Cardiac septum (tissue), 1 donor: ENCODE data around the gene NAA40. TPM values are rescaled to one million over a fixed set of nuclear protein-coding genes. Genes with fewer than 3 reads are reported as not detected.
"Not testable (repeated sequence)": the region's sequence is repeated elsewhere in the genome, so short reads cannot be mapped to it uniquely, and the experiment has no call there.

Experiments used
- DNase-seq: peaks from one replicate; pipeline ENCODE4 v3.0.0-alpha.2; 2020; ENCODE audit warnings: low spot score
- intact Hi-C: fragments of 100-400 bp; cut with DNase I; formaldehyde crosslinking; loops from one replicate; pipeline ENCODE4 v1.14.0; 2022
- total RNA-seq: library from RNA; stranded (reverse); fragmentation: NEBNext Ultra II Directional; extraction: Animal tissue kit (Norgen Biotek cat#: 25700); gene quantifications from one replicate; pipeline ENCODE4 v1.2.1, GENCODE V29; 2021
- donor health status: DM: no; HTN: no; CAD: no.

Gene NAA40
- total RNA-seq, 1 donor from 2014 or later: 19.2 TPM

DNA sequence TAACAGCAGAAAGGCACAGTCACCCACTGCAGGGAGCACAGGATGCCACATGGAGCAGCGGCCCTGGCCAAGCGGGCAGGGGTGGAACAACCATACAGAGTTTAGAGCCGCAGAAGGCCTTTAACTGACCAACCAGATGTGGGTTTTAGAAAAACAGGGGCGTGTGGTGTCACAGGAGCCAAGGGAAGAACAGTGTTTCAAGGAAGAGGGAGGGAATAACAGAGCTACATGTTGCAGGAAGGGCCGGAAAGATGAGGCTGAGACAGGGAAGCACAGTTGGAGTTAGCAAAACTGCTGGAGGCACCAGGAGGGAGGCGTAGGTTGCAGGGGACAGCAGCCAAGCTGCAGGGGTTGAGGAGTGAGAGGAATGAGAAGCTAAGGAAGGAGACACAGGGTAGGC is 7.8 kb upstream of the NAA40 start:
- DNase-seq: no peak
- intact Hi-C loops: no loop called here

DNA sequence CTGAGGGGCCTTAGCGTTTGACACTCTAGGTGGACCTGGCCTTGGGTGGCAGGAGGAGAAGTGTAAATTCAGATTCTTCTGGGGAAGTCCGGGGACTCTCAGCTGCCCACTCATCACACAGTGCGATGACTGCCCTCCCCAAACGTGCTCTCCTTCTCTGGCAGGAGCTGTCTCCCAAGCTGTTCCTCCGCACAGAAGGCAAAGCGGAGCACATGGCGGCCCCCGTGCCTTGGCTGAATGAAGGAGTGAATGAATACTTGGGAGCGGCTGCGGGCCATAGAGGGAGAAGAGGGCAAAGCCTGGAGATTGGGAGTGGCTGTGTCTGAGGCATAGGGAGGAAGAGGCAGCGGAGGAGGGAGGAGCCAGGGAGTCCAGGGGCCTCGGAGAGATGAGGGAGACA is 6.9 kb upstream of the NAA40 start:
- intact Hi-C loops: no loop called here
- no peak for DNase-seq

DNA sequence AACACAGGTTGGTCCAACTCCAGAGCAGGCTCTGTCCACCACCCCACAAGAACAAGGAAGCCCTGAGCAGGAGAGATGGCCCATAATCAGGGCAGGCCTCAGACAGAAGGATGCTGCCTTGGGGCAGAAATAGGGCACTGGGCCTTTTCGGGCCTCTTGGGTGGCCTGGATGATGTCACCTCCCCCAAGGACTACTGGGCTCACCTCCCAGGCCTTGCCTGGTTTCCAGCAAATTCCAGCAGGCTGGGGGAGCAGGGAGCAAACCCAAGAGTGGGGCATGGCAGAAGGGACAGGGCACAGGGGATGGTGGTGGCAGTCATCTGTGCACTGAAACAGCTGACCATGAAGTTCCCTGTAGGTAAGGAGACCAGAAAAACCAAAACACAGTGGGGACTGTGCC is 5.3 kb upstream of the NAA40 start:
- DNase-seq: no peak
- intact Hi-C loops: no loop called here

- intact Hi-C loops: loop anchor here (2.0 to 5.0 kb wide), 2 partner anchors 15 to 171 kb away; partner anchors contain the start of gene ZFTA
- DNase-seq: no peak
These were observed 906 bp upstream of the NAA40 start for GRCh38 chr11:63937713-63938478.

GRCh38 chr11:63939397-63939891 is 642 bp downstream of the NAA40 start:
- intact Hi-C loops: loop anchor here (2.0 to 5.0 kb wide), 2 partner anchors 17 to 172 kb away; partner anchors contain the start of gene ZFTA
- DNase-seq: no peak

- no peak for DNase-seq
- intact Hi-C loops: no loop called here
These were observed 2.0 kb downstream of the NAA40 start for GRCh38 chr11:63940786-63941185.

- intact Hi-C loops: no loop called here
- DNase-seq: no peak
These were observed 3.1 kb downstream of the NAA40 start for GRCh38 chr11:63941901-63942300.

GRCh38 chr11:63942803-63943202 is 4.0 kb downstream of the NAA40 start:
- no peak for DNase-seq
- intact Hi-C loops: no loop called here

GRCh38 chr11:63944987-63945386 is 6.2 kb downstream of the NAA40 start:
- no peak for DNase-seq
- intact Hi-C loops: loop anchor here (1.0 kb wide), 1 partner anchor 108 kb away; no protein-coding TSS in a partner anchor

DNA sequence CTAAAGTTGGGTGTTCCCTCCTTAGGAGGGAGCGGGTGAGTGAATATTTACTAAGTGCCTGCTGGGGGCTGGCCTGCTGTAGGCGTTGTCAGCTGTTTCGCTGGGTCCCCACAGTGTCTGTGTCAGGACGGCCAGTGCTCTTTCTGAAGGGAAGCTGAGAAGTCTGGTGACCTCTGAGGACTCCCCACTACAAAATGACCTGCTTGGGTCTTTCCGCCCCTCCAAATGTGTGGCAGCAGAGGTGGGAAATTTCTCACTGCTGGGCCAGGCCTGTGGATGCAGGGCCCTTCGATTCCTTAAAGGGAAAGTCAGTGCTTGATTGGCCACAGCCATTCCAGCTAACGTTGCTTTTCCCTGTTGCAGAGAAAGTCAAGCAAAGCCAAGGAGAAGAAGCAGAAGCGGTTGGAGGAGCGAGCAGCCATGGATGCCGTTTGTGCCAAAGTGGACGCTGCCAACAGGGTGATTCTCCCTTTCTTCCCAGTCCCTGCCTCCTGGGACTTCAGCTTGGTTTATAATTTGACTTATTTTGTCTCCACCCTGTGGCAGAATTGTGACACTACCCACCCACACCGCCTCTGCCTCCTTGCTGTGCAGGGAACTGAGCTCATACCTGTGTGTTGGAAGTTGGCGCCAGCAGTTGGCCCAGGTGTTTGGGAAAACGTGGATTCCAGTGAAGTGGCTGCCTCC is 6.8 kb downstream of the NAA40 start:
- no peak for DNase-seq
- intact Hi-C loops: loop anchor here (1.0 kb wide), 1 partner anchor 108 kb away; no protein-coding TSS in a partner anchor

GRCh38 chr11:63951779-63952536 is 13.2 kb downstream of the NAA40 start:
- no peak for DNase-seq
- intact Hi-C loops: no loop called here

DNA sequence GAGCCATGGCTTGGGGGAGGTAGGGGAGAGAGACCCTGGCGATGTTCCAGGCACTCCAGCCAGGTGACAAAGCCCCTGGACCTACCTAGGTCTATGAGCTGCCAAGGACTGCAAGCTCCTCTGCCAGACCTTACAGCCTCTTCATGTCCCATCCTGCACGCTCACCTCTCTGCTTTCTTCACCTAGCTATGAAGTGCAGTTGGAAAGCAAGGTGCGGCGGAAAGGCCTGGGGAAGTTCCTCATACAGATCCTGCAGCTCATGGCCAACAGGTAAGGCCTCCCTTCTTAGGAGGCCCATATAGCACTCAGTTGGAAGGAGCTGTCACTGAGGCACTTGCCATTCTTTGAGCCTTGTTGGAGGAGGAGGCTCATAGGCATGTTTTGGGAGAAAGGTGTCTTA is 13.8 kb downstream of the NAA40 start:
- intact Hi-C loops: no loop called here
- DNase-seq: no peak

GRCh38 chr11:63958008-63958407 is 19.2 kb downstream of the NAA40 start:
- DNase-seq: no peak
- intact Hi-C loops: no loop called here

GRCh38 chr11:63961608-63962412 is 23.0 kb downstream of the NAA40 start:
- DNase-seq: no peak
- intact Hi-C loops: no loop called here

GRCh38 chr11:63963895-63964294 is 25.1 kb downstream of the NAA40 start:
- intact Hi-C loops: not testable (repeated sequence)

DNA sequence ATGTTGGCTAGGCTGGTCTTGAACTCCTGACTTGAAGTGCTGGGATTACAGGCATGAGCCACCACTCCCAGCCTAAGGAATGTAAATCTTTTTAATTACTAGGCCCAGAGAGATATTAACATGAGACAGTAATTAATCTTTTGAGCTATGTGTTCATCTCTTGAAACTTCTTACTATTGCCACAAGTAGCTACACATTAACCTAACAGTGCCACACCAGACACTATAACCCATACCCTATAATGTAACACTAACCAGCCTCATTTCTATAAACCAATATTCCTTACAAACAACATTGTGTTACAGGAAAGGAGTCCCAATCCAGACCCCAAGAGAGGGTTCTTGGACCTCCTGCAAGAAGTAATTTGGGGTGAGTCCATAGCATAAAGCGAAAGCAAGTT is 27.6 kb downstream of the NAA40 start:
- DNase-seq: no peak
- intact Hi-C loops: no loop called here

More at GRCh38 chr11:63963895-63964294, 25.1 kb downstream of the NAA40 start:
- DNase-seq: not testable (repeated sequence)

DNA sequence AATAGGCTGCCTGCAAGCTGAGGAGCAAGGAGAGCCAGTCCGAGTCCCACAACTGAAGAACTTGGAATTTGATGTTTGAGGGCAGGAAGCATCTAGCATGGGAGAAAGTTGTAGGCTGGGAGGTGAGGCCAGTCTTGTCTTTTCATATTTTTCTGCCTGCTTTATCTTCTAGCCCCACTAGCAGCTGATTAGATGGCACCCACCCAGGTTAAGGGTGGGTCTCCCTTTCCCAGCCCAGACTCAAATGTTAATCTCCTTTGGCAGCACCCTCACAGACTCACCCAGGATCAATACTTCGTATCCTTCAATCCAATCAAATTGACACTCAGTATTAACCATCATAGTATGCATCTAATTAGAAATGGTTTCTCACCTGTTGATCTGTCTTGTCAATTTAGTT is 30.7 kb downstream of the NAA40 start:
- DNase-seq: no peak
- intact Hi-C loops: no loop called here

GRCh38 chr11:63970902-63971301 is 32.1 kb downstream of the NAA40 start:
- intact Hi-C loops: no loop called here
- no peak for DNase-seq

DNA sequence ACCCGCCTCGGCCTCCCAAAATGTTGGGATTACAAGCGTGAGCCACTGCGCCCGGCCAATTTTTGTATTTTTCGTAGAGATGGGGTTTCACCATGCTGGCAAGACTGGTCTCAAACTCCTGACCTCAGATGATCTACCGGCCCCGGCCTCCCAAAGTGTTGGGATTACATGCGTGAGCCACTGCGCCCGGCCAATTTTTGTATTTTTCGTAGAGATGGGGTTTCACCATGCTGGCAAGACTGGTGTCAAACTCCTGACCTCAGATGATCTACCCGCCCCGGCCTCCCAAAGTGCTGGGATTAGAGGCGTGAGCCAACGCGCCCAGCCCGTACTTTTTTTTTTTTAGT is 35.1 kb downstream of the NAA40 start:
- intact Hi-C loops: loop anchor here (1.0 kb wide), 1 partner anchor 136 kb away; no protein-coding TSS in a partner anchor
- not testable (repeated sequence) for DNase-seq
